CD4-positive, alpha-beta T cell treated with Interleukin-12 subunit alpha and Interleukin-12 subunit beta, for 1 hour (primary cell): ENCODE results near the gene OARD1.
A peak's percentile ranks its signal among the peaks of the same experiment; 100 is the strongest.

Experiments
- DNase-seq: peaks from one replicate; pipeline ENCODE4 v3.0.0-alpha.2; 2020

The OARD1 gene

GRCh38 chr6:41074692-41075436 lies 2.7 kb upstream of the OARD1 start:
- DNase-seq: no peak

DNA sequence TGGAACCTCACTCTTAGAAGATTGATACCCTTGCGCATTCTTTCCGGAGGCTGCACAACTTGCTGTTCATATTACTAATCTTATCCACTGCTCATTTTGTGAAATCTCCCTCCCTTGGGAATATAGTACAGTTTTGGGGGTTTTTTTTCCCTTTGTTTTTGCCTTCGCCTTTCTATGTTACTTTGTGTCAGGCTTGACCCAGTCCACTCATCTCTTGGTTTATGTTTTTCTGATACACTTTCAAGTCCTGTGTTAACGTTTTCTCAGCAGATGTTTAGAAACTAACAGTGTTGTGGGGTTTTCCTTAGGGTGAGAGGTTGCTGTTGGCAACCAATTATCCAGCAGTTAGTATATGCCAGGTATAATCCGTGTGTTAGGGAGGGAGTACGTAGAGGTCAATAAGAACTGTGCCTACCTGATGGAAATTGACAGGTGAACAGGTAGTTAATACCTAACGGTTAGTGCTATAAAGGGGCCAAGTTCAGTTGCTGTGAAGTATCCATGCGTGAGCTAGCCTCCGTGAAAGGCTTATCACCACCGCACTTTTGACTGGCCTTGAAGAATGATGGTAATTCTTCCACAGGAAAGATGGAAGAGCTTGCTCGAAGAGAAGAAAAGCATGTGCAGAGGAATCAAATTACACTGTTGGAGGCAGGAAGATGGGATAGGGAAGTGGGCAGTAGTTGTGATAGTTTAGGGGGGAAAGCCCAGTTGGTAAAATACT lies 2.0 kb upstream of the OARD1 start:
- DNase-seq: peak; percentile 63

DNA sequence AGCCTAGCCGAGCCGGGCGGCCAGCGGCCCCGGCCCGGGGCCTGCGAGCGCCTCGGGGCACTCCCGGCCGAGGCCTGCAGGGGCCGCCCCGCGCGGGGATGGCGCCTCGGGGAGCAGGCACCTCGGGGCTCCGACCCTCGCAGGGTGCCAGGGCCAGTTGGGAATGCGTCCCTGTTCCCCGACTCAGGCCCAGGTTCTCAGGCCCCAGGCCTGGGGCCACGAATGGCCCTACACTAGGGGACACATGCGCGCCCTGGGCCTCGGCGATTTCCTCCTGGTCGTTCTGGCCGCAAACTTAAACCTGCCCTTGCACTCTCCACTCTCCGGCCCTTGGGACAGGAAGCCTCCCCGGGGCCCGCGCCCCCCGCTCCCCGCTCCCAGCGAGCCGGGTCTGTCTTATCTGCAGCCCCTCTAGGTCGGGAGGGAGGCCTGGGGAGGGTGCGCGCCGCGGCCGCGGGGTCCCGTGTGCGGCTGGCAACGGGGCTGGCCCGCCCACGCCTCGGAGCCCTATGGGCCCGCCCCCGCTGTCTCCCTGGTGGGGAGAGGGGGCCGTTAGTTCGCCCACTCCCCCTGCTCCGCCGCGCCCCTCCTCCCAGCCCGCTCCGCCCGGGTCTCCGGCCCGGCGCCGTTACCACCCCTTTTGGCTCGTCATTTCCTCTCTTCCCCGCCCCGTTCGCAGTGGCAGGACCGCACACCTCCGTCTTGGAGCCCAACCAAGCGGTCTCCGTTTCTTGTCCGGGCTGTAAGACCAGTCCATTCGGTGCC lies 1.2 kb upstream of the OARD1 start:
- peak; percentile 90 for DNase-seq

DNA sequence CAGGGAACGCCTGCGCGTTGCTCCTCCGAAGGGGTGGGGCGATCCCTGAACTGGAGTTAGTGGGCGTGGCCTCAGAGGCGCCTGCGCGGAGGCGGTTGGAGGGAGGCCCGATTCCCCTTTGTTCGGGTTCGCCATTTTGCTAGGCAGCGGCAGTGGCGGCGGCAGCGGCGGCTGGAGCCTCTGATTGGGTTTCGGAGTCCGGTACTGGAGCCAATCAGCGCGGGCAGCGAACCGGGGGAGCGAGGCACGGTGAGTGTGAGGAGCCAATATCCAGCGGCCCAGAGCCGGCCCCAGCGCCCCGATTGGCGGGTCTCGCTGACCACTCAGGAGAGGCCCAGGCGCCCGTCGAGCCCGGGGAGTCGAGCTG lies 663 bp upstream of the OARD1 start, which contains the start of gene NFYA:
TSS of gene NFYA (plus strand) at position 139 of the 367 bp plus-strand sequence. CDS start 6,116 bp downstream, outside the sequence.
- DNase-seq: no peak

GRCh38 chr6:41071501-41071922 lies 644 bp downstream of the OARD1 start:
- DNase-seq: no peak

- peak; percentile 72 for DNase-seq
Measured at GRCh38 chr6:41066867-41067304, 5.3 kb downstream of the OARD1 start.

- no peak for DNase-seq
Measured at GRCh38 chr6:41065550-41066026, 6.6 kb downstream of the OARD1 start.

DNA sequence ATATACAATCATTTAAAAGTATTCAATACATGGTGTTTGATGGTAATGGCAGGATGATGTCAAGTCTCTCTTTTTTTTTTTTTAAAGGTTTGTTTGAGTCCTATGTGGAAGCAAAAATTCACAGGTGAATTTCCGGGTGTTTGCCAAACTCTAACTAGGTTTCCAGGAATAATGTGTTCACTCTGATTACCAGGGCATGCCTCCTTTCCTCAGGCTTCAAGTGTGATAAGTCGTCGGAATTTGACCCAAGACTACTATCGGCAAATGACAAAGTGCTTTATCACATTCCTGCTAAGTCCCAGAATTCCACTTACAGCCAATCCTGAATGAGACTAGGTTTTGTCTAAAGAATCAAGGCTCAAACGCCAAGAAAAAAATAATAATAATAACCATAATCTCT lies 7.3 kb downstream of the OARD1 start:
- DNase-seq: no peak

GRCh38 chr6:41063884-41064285 lies 8.3 kb downstream of the OARD1 start:
- DNase-seq: no peak

- no peak for DNase-seq
Measured at GRCh38 chr6:41062056-41062455, 10.1 kb downstream of the OARD1 start.

- DNase-seq: no peak
Measured at GRCh38 chr6:41061196-41061726, 10.9 kb downstream of the OARD1 start.

DNA sequence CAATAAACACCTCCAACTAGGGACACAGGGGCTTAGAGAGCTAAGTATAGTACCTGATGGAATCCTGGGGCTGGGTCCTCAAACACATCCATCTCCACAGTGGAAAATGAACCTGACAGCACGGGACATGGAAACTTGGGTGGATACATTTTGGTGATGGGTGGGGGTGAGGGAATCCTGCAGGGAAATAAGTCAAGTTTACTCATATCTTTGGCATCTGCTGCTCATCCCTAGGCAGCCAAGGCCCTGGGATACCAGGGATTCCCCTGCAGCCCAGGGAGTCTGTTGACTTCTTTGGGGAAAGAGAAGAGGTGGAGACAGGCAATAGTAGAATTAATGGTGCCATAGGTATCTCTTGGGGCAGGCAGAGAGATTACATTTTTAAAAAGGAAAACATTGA lies 12.6 kb downstream of the OARD1 start:
- no peak for DNase-seq

DNA sequence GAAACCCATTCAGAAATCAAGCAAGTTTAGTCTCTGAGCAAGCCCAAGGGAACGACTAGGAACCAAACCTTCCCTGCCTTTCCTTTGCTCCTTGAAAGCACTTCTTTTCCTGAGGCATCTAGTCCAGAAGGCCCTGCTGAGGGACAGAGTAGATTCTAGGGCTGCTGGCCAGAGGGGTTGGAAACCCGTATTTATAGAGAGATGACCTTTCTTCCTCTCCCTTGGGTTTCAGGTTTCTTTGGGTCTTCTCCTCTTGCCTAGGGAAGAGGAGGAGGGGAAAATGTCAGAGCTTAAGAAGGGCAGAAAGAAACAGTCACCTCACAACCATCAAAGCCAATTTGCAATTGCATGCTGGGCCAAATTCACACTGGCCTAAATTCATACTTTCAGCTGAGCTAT lies 13.4 kb downstream of the OARD1 start:
- no peak for DNase-seq

DNA sequence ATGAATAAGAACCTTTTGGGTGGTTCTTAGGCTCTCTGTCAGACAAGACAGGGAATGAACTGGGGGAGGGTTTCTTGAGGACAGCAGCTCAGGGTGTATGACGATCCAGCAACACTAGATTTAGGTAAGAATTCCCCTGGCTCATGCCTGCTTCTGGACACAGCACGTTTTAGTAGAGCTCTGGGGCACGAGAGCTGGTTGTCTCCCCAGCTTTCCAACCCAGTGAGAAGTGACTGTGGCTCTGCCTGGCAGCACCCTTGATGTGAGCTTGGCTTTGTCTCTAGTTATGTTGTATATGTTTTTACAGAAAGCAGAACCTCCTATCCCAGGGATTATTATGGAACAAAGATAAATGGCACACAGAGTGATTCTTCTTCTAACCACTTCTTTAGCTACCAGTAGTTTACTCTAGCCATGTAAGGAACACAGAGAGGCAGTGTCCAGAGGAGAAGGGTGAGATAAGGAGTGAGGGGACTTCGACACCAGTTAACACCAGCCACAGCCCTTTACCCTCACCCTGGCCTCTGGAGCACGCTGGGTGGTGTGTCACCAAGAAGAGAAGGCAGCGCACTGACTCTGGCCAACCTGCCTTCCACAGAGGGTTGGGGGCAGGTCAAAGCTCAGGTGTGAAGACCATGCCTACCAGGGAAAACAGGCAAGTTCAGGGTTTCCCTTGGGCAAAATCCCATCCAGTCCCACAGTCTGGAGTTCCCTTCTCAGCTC lies 15.2 kb downstream of the OARD1 start:
- no peak for DNase-seq

- no peak for DNase-seq
Measured at GRCh38 chr6:41055149-41055548, 17.0 kb downstream of the OARD1 start.

DNA sequence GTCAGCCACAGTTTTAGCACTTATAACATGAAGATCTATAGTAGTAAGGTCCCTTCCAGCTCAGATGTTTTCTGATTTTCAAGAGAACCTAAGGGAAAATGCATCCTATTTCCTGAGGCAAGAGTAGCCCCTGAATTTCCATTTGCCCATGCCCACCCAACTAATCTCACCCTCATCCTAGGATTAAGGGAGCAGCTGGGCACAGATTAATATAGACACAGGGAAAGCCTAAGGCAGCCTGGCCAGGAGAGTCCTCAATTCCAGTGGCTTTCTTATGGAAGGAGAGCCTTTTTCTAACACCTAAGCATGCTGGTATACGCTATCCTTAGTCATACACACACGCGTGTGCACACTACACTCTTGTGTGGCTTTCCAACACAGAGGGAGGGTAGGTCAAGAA lies 17.6 kb downstream of the OARD1 start:
- DNase-seq: no peak

DNA sequence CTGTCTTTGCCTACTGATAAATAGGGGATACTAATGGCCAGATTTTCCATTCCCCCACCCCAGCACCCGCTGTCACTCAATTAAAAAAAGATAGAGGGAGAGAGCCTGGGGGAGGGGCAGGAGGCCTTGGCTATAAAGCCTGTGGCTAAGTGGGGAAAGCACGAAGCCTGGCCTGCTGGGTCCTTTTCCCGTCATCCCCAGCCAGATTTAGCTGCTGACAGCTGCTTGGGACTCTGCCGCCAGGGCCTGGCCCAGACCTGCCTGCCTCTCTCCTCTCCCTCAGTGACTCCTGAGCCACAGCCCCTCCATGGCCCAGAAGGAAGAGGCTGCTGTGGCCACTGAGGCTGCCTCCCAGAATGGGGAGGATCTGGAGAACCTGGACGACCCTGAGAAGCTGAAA lies 19.1 kb downstream of the OARD1 start, which contains the start of gene APOBEC2:
TSS of gene APOBEC2 (plus strand) at position 162 of the 400 bp plus-strand sequence. CDS start at position 308, 146 bp downstream.
- no peak for DNase-seq

GRCh38 chr6:41051873-41052272 lies 20.3 kb downstream of the OARD1 start:
- peak; percentile 9 for DNase-seq

- DNase-seq: no peak
Measured at GRCh38 chr6:41050536-41050935, 21.6 kb downstream of the OARD1 start.

GRCh38 chr6:41049955-41050354 lies 22.2 kb downstream of the OARD1 start:
- no peak for DNase-seq

- DNase-seq: no peak
Measured at GRCh38 chr6:41049521-41049920, 22.6 kb downstream of the OARD1 start.
